ENCODE results near the gene OR51B4.
"Not testable (repeated sequence)": the region's sequence is repeated elsewhere in the genome, so short reads cannot be mapped to it uniquely, and the experiment has no call there.

OR51B4 gene

GRCh38 chr11:5297721-5298323 is 3.9 kb downstream of the OR51B4 start:
- ChIA-PET CTCF (interaction anchor here (0.9 to 2.1 kb wide), 2 partner anchors 9 to 173 kb away, joined by 4 to 7 read pairs; no protein-coding TSS in a partner anchor), POLR2A (no interaction called here)
- H3K4me3 ChIP-seq (ENCODE audit: low read depth, low read length), result no peak overlapping the region
- TF ChIP-seq, protein P1, sequence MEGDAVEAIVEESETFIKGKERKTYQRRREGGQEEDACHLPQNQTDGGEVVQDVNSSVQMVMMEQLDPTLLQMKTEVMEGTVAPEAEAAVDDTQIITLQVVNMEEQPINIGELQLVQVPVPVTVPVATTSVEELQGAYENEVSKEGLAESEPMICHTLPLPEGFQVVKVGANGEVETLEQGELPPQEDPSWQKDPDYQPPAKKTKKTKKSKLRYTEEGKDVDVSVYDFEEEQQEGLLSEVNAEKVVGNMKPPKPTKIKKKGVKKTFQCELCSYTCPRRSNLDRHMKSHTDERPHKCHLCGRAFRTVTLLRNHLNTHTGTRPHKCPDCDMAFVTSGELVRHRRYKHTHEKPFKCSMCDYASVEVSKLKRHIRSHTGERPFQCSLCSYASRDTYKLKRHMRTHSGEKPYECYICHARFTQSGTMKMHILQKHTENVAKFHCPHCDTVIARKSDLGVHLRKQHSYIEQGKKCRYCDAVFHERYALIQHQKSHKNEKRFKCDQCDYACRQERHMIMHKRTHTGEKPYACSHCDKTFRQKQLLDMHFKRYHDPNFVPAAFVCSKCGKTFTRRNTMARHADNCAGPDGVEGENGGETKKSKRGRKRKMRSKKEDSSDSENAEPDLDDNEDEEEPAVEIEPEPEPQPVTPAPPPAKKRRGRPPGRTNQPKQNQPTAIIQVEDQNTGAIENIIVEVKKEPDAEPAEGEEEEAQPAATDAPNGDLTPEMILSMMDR (IDR thresholded peaks at IDR 0.05; ENCODE audit: insufficient read depth, low read length, missing control alignments), result no peak
- DNase-seq (ENCODE audit: low read depth, low spot score), result no peak

DNA sequence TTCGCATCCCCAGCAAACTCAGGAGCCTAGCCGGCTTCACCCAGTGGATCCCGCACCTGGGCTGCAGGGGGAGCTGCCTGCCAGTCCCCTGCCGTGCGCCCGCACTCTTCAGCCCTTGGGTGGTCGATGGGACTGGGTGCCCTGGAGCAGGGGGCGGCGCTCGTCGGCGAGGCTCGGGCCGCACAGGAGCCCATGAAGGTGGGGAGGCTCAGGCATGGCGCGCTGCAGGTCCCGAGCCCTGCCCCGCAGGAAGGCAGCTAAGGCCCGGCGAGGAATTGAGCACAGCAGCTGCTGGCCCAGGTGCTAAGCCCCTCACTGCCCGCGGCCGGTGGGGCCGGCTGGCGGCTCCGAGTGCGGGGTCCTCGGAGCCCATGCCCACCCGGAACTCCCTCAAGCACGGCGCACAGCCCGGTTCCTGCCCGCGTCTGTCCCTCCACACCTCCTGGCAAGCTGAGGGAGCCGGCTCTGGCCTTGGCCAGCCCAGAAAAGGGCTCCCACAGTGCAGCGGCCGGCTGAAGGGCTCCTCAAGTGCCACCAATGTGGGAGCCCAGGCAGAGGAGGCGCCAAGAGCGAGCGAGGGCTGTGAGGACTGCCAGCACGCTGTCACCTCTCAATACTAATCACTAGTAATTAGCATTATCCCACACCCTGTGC is 7.3 kb downstream of the OR51B4 start:
- CTCF ChIA-PET; H3K4me3 ChIP-seq (ENCODE audit: low read depth, low read length); POLR2A ChIA-PET; DNase-seq (ENCODE audit: low read depth, low spot score): not testable (repeated sequence)

- TF ChIP-seq, protein P1 (IDR thresholded peaks at IDR 0.05; ENCODE audit: insufficient read depth, low read length, missing control alignments), result no peak
- no peak for DNase-seq (ENCODE audit: low read depth, low spot score)
- ChIA-PET POLR2A (no interaction called here), CTCF (no interaction called here)
- no peak overlapping the region for H3K4me3 ChIP-seq (ENCODE audit: low read depth, low read length)
These were observed 8.7 kb downstream of the OR51B4 start for GRCh38 chr11:5293028-5293427.

GRCh38 chr11:5291207-5291838 is 10.4 kb downstream of the OR51B4 start:
- TF ChIP-seq, protein P1 (IDR thresholded peaks at IDR 0.05; ENCODE audit: insufficient read depth, low read length, missing control alignments), result peak; percentile 45
- CTCF ChIA-PET, result interaction anchor here (0.8 to 2.6 kb wide), 18 partner anchors 9 to 166 kb away, joined by 3 to 10 read pairs (median 4); partner anchors contain the start of gene OR51B4
- H3K4me3 ChIP-seq (ENCODE audit: low read depth, low read length), result no peak overlapping the region
- POLR2A ChIA-PET, result no interaction called here
- DNase-seq (ENCODE audit: low read depth, low spot score), result no peak

- TF ChIP-seq, protein P1 (IDR thresholded peaks at IDR 0.05; ENCODE audit: insufficient read depth, low read length, missing control alignments), result no peak
- H3K4me3 ChIP-seq (ENCODE audit: low read depth, low read length), result no peak overlapping the region
- ChIA-PET POLR2A (interaction anchor here (1.7 kb wide), 1 partner anchor 9 kb away, joined by 12 read pairs; no protein-coding TSS in a partner anchor), CTCF (interaction anchor here (0.8 to 2.6 kb wide), 13 partner anchors 8 to 86 kb away, joined by 3 to 10 read pairs (median 5); no protein-coding TSS in a partner anchor)
- DNase-seq (ENCODE audit: low read depth, low spot score), result no peak
These were observed 11.6 kb downstream of the OR51B4 start for GRCh38 chr11:5290106-5290505.

DNA sequence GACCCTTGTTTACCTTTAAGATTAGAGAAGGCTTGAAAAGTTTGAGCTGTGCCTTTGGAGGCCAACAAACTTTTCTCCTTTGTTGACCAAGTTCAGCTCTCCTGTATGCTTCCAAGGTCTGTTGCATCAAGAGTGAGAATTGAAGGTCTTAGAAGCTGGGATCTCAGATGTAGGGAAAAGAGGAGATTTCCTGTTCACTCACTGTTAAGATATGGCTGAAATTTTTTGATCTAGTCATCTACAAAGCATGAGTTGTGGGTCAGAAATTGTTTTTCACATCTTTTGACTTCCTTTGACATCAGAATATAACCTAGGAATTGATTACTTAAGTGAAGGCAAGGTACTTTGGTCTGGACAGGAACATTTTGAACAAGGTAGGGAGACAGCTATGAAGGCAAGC is 12.1 kb downstream of the OR51B4 start:
- TF ChIP-seq, protein P1 (IDR thresholded peaks at IDR 0.05; ENCODE audit: insufficient read depth, low read length, missing control alignments), result no peak
- ChIA-PET CTCF (interaction anchor here (0.6 to 2.6 kb wide), 11 partner anchors 8 to 226 kb away, joined by 3 to 10 read pairs (median 4); no protein-coding TSS in a partner anchor), POLR2A (interaction anchor here (0.8 to 1.7 kb wide), 2 partner anchors 9 to 74 kb away, joined by 3 to 12 read pairs; no protein-coding TSS in a partner anchor)

More for the DNA sequence above, 12.1 kb downstream of the OR51B4 start:
- DNase-seq (ENCODE audit: low read depth, low spot score), result no peak
- H3K4me3 ChIP-seq (ENCODE audit: low read depth, low read length), result no peak overlapping the region
